C4-2B (cell line): ENCODE results near the gene DES.
"Not testable (repeated sequence)": the region's sequence is repeated elsewhere in the genome, so short reads cannot be mapped to it uniquely, and the experiment has no call there.

ENCODE experiments used
- H3K27ac ChIP-seq: fragments of 450-650 bp; 2 replicates; pipeline ENCODE4 v1.5.1; 2017
- ZFX ChIP-seq: fragments of 450-650 bp; IDR thresholded peaks from 2 replicates; pipeline ENCODE4 v1.6.1; 2017
- TF ChIP-seq, protein P1 (sequence below): fragments of 450-650 bp; conservative IDR thresholded peaks from 2 replicates; pipeline ENCODE4 v1.5.1; 2017; ENCODE audit warnings: mild to moderate bottlenecking

The DES gene

DNA sequence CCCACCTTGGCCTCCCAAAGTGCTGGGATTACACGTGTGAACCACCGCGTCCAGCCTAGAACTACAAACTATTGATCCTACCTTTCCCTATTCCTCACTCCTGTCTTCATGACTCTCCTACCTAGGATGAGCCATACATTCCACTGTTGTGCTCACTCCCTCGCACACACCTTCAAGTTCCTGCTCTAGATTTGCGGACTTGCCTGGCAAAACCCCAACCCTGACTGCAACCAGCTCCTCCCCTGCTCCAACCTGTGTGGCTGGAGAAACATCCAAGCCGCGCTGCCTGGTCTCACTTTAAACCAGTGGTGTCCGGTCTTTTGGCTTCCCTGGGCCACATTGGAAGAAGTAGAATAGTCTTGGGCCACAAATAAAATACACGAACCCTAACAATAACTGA lies 25.4 kb upstream of the DES start:
- no peak for TF ChIP-seq ZFX
- TF ChIP-seq, protein P1, sequence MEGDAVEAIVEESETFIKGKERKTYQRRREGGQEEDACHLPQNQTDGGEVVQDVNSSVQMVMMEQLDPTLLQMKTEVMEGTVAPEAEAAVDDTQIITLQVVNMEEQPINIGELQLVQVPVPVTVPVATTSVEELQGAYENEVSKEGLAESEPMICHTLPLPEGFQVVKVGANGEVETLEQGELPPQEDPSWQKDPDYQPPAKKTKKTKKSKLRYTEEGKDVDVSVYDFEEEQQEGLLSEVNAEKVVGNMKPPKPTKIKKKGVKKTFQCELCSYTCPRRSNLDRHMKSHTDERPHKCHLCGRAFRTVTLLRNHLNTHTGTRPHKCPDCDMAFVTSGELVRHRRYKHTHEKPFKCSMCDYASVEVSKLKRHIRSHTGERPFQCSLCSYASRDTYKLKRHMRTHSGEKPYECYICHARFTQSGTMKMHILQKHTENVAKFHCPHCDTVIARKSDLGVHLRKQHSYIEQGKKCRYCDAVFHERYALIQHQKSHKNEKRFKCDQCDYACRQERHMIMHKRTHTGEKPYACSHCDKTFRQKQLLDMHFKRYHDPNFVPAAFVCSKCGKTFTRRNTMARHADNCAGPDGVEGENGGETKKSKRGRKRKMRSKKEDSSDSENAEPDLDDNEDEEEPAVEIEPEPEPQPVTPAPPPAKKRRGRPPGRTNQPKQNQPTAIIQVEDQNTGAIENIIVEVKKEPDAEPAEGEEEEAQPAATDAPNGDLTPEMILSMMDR, result no peak

DNA sequence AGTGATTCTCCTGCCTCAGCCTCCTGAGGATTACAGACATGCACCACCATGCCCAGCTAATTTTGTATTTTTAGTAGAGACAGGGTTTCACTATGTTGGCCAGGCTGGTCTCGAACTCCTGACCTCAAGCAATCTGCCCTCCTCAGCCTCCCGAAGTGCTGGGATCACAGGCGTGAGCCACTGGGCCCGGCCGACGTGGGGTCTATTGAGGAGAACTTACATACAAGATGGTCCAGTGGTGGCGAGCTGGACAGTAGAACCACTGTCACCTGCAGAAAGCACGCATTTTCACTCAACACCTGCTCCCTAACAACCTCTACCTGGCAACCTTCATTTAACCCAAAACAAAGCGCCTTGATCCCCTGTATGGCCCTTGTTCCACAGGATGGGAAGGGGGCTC lies 23.1 kb upstream of the DES start:
- not testable (repeated sequence) for H3K27ac ChIP-seq

More for the DNA sequence above, 25.4 kb upstream of the DES start:
- H3K27ac ChIP-seq, result no peak overlapping the region

DNA sequence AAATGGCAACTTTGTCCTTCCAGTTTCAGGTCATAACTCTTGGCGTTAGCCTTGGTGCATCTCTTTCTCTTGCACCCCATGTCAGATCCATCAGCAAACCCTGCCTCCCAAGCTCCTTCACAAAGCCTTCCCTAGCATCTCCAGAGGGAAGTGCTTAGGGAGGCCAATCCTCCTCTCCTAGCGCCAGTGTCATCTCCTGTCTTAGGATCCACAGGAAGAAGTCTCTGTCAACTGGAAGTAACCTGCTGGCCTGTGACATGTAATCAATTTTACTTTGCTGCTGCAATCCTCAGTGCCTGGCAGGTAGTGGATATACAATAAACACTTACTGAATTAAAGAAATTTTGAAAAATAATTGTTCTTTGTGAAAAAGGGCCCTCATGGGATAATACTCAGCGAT lies 22.6 kb upstream of the DES start:
- no peak for TF ChIP-seq ZFX
- TF ChIP-seq, protein P1, result no peak
- no peak overlapping the region for H3K27ac ChIP-seq

DNA sequence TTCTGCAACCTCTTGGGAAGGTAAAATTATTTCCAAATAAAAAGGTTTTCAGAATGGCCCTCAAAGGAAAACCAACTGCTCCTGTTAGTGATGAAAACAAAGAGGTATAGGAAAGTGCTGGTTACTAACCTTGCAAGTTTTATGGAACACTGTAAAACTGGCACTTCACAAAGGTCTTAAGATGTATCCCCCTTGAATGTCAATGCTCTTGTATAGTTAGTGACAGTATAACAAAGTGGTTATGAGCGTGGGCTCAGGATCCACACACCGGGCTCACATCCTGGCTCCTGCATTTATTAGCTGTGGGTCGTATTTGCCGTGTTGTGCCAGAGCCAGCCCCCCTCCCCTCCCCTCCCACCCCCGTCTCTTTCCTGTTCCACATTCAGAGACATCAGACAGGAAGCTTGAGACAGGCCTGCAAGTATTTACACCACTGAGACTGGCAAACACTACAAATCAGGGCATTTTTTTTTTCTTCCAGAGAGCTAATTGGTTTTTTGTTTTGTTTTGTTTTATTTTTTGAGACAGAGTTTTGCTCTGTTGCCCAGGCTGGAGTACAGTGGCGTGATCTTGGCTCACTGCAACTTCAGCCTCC lies 21.2 kb upstream of the DES start:
- H3K27ac ChIP-seq, result no peak overlapping the region
- TF ChIP-seq ZFX, result no peak
- TF ChIP-seq, protein P1, result no peak

DNA sequence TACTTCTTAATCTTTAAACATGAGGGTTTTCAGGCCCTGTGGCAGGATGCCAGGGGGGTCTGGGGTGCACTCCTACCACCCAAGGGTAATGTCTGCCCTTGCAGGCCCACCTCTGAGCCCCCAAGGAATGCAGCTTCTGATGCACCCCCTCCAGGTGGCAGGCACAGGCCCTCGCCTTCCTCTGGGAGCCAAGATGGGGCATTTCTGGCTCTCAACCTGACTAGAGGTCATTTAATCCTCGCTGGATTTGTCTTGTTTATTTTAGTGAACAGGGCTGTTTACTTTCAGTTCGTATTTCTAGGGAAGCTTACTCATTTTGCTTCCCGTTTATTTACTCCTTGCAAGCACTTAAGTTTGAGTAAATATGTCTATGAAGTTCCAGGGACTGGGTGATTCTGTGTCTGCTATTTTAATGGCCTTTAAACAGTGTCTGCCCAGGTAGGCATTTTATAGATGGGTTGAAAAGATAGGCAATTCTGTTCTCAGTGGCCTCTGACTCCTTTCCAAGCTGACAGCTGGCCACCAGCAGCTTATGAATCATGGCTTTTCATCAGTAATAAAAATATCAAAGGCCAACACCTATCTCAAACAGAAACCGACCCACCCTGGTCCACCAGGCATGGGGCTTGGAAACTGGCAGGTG lies 19.3 kb upstream of the DES start:
- peak overlapping the region; percentile 43 for H3K27ac ChIP-seq
- no peak for TF ChIP-seq ZFX
- TF ChIP-seq, protein P1, result no peak

DNA sequence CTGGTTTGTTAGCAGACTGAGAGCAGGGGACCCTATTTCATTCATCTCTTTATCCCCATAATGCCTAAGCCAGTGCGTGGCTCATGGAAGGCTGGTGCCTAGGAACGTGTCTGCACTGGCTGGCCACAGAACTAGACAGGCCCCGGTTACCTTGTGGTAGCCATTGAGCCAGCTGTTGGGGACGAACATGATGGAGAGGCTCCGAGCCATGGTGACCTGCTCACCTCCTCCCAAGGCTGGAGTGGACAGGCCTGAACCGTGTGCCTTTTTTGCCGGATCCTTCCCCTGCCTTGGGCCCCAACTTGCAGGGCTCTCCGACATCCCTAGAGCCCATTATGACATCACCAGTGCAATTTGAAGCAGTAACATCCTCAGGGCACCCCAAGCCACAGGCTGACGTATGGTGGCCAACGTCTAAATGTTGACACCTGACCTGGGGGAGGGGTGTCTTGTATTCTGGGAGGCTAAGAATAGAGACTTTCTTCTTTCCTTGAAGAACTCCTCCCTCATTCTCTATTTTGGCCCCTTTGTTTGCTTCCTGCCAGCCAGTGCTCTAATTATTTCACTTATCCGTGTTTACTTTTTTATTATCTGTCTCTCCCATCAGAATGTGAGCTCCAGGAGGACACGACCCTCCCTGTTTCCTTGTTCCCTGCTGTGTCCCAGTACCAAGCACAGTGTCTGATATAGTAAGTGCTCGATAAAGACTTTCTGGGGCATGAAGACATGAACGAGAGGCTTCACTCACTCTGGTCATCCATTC lies 18.3 kb upstream of the DES start:
- H3K27ac ChIP-seq, result peak overlapping the region; percentile 26
- TF ChIP-seq, protein P1, result no peak
- TF ChIP-seq ZFX, result no peak

DNA sequence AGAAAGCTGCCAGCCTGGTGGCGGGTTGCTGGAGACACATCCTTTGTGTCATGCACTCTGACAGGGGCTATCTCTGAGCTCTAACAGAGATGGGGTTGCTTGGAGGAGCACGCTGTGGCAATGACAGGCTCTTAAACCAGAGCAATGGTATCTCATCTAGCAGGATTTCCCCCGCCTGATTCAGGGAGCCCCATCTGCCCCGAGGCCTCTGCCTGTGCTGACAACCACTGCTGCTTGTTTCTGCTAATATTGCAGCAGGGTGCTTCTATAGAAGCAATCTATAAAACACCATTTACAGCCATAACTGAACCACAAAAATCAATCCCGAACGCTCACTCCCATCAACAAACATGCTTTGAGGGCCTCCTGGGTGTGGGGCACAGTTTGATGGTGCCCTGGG lies 17.6 kb upstream of the DES start:
- H3K27ac ChIP-seq, result no peak overlapping the region
- no peak for TF ChIP-seq ZFX

DNA sequence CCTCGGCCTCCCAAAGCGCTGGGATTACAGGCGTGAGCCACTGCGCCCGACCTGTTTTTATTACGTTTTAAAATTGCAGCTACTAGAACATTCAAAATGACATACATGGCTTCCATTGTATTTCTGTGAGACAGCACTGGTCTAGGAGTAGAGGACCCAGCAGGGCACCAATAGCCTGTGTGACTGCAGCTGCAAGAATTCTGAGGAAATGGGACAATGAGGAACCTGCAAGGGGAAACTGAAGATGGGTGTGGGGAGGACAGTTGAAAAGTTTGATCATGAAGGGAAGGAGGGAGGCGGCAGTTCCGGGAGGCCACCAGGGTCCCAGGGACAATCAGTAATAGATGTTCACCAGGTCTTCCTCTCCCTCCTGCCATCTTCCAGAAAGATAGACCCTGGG lies 16.6 kb upstream of the DES start:
- no peak overlapping the region for H3K27ac ChIP-seq
- TF ChIP-seq ZFX, result no peak
- TF ChIP-seq, protein P1, result no peak
